HG03135 (cell line): Measurements from ENCODE around the gene CDC37L1.
A peak's percentile ranks its signal among the peaks of the same experiment; 100 is the strongest.
"Not testable (repeated sequence)": the region's sequence is repeated elsewhere in the genome, so short reads cannot be mapped to it uniquely, and the experiment has no call there.

Experiments
- ATAC-seq: cut with Tn5 transposase; IDR thresholded peaks from one replicate; pipeline ENCODE4 v1.9.1; 2021; ENCODE audit warnings: mild to moderate bottlenecking, moderate library complexity; ENCODE audit not compliant: unreplicated experiment

CDC37L1 gene

DNA sequence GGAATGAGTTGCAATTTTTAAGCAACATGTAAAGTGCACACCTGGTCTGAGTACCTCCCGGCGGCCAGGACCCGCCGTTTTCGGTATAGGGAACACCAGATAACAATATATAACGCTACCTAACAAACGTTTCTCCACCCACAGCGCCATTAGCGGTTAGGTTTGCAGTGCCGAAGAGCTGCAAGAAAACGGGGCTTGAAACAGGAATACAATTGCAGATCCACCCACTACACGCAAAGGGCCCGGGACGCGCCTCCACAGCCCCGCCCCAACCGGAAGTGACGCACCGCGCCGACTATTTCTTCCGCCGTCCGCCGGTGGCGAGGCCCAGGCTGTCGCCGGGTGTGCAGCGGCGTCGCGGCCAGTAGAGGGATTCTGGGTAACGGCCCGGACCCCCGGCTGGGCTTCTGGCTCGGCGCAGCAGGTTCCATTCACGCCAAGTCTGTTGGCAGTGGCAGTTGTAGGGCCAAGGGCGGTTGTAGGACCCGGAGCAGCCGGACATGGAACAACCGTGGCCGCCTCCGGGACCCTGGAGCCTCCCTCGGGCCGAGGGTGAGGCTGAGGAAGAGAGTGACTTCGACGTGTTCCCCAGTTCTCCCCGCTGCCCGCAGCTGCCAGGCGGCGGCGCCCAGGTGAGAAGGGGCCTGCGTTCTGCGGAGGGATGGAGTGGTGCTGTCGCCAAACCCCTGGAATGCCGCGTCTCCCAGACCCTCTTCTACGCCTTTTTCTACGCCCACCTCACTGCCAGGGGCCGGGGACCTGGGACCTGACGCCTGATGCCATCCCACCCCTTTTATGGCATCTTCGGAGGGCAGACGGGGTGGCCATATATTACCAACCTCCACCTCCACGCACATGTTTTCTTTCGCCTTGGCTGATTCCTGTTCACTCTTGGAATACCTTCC is at the start of gene CDC37L1:
TSS of gene CDC37L1 (plus strand) at position 302 of the 905 bp plus-strand sequence. CDS start at position 501, 199 bp downstream.
- peak; percentile 96 for ATAC-seq

DNA sequence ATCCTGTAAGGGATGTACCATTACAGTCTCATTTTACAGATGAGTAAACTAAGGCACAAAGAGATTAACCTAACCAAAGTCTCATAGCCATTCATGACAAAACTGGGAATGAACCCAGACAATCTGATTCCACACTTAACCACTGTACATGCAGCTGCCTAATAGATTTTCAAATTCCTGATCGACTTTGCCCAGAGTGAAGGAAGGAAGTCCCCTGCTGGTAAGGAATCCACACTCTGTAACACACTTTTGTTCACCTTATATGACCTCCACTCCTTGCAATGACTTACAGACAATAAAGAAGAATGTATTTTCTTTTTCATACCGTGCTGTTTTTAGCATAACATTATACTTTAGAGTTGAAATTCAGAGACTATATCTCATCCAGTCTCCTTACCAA is 48.5 kb upstream of the CDC37L1 start:
- ATAC-seq, result no peak

DNA sequence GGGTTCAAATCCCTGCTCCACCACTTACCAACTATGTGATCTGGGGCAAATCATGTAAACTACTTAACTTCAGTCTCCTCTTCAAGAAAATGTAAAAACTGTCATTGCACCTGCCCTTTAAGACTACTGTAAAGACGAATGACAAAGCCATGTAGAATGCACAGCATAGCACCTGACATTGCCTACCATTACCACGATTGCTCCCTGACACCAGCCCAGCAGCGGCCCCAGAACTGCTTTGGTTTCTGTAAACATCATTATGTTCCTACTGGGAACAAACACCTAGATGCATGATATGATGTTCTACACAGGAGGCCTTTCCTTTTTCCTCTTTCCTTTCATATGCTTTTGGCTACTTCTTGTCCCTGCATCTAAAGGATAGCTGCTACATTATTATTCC is 40.4 kb upstream of the CDC37L1 start:
- ATAC-seq, result no peak

DNA sequence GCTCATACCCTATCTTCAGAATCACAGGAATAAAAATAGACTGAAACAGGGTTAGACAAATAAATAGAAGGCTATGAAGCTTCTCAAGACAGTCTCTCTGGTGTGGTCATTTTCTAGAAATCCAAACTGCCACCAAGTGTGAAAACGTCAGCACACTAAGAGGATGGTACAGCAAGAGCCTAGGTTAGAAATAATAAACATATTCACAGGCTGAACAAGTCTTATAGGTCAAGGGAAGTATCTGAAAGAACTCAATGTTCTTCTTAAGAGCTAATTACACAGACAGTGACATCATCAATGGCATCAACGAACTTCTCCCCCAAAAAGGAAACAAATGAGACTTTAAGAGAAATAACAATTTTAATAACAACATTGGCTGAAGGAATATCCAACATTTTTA is 39.9 kb upstream of the CDC37L1 start:
- ATAC-seq, result no peak

DNA sequence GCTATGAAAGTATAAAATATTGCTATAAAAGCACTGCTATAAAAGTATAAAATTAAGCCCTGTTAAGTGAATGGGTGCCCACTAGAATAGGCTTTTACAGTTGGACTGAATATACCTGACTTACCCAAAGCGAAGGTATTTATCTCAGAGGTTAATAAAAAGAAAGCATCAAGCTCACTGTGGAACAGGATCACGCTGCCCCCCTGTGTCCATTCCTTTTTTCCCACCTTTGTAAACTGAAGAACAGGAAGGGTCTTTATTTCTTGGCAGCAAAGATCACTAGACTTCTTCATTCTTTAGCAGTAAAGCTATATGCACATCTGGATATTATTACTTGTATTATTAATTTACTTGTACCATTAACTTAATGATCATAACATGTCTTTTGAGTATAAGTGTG is 39.3 kb upstream of the CDC37L1 start:
- no peak for ATAC-seq

DNA sequence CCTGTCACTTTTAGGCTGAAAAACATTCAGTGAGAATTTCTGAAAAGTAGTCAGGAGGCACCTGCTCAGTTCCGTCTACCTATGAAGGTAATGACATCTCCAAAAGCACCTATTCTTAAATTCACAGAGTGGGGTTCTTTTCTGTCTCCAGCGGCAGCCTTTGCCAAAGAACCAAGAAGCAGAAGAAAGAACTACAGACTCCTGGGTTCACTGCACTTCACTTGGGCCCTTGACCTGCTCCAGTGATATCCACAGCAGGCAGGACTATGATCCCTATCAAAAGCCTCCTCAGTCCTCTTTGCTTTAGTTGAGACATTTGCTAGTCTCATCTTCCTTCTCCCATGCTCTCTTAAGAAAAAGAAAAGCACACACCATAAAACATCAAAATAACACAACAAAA is 37.0 kb upstream of the CDC37L1 start:
- ATAC-seq, result no peak

DNA sequence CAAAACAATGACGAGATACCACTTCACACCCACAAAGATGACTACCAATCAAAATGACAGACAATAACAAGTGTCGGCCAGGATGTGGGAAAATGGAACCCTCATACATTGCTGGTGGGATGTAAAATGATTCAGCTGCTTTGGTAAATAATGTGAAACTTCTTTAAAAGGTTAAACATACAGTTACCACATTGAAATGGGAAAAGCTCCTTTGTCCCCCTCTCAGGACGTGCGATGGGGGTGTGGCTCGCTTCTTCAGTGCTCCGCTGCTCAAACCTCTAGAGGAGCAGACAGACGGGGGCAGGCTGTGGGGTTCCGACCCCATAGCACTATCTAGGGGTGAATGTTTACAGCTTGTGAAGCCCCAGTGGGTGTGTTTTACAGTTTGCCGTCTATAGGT is 25.3 kb upstream of the CDC37L1 start:
- no peak for ATAC-seq

DNA sequence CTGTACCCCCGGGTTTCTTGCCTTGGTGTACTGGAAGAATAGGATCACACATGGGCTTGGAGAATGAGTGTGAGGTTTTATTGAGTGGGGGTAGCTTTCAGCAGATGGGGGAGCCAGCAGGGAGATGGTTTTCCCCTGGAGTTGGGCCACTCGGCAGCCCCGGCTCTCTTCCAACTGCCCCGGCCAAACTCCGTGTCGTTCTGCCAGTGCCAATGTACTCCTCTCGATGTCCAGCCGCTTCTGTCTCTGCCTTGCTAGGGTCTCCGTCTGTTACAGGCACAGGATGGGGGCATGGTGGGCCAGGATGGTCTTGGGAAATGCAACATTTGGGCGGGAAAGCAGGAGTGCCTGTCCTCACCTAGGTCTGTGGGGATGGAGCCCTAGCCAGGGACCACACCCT is 24.8 kb upstream of the CDC37L1 start:
- ATAC-seq, result no peak

DNA sequence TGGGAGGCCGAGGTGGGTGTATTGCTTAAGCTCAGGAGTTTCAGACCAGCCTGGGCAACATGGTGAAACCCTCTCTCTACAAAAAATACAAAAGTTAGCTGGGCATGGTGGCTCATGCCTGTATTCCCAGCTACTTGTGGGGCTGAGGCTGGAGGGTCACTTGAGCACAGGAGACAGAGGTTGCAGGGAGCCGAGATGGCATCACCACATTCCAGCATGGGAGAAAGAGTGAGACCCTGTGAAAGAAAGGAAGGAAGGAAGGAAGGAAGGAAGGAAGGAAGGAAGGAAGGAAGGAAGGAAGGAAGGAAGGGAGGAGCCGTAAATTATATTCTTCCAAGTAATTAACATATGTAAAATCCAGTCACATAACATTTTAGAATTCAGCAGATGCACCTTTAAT is 23.2 kb upstream of the CDC37L1 start:
- ATAC-seq, result not testable (repeated sequence)

DNA sequence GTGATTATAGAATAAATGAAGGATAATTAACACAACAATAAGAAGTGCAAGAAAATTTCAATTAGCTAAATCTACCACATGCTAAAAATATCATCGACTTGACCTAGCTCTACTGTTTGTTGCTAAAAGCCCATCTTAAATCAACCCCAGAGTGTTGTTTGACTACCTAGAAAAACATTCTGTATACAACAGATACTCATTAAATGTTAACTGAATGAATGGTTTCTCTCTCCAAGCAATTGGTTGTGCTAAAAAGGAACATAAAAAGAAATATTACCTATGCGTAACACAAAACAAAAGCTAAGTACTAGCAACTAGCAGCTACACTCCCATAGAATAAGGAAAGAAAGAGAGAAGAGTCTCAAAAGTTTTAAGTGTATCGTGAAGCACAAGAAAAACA is 22.7 kb upstream of the CDC37L1 start:
- ATAC-seq, result no peak

DNA sequence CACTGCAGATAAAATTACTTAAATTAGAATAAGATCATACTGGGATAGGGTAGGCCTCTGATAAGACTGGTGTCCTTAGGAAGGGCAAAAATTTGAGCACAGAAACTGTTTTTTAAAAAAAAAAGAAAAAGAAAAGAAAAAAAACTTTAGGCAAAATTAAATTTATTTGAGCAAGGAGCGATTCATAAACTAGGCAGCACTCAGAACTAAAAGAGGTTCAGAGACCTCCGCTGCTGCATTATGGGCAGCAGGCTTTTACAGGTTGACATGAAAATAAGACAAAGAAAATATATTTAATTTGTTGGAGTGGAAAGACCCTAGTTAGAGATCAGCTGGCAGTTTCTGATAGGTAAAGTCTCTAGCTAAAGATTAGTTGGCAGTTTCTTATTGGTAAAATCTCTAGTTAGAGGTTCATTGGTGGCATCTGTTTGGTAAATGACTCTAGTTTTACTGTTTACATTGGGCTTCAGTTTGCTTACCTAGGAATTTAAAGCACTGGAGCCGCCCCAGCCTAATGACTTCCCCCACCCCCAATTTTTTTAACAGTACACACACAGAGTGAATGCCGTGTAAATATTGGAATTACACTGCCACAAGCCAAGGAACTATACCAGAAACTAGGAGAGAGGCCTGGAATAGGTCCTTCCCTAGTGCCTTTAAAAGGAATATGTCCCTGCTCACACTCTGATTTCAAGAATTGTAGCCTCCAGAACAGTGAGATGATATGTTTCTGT is 21.8 kb upstream of the CDC37L1 start:
- no peak for ATAC-seq

DNA sequence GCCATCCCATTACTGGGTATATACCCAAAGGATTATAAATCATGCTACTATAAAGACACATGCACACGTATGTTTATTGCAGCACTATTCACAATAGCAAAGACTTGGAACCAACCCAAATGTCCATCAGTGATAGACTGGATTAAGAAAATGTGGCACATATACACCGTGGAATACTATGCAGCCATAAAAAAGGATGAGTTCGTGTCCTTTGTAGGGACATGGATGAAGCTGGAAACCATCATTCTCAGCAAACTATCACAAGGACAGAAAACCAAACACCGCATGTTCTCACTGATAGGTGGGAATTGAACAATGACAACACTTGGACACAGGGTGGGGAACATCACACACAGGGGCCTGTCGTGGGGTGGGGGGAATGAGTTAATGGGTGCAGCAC is 18.7 kb upstream of the CDC37L1 start:
- not testable (repeated sequence) for ATAC-seq

DNA sequence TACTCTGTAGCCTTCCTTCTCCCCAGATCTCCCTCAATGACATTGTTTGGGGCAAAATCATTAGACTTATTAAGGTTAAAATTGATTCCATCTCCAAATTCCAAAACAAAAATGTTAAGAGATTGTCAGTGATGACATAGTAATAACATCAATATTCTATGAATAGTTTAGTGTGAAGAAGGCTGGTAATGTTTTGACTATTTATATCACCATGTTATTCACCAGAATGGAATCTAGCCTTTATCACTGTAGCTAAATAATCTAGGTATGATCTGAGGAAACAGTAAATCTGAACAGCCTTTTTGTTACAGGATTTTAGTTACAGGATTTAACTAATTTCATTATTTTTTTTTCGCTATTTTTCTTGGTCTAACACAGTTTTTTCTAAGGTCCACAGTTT is 18.2 kb upstream of the CDC37L1 start:
- no peak for ATAC-seq

DNA sequence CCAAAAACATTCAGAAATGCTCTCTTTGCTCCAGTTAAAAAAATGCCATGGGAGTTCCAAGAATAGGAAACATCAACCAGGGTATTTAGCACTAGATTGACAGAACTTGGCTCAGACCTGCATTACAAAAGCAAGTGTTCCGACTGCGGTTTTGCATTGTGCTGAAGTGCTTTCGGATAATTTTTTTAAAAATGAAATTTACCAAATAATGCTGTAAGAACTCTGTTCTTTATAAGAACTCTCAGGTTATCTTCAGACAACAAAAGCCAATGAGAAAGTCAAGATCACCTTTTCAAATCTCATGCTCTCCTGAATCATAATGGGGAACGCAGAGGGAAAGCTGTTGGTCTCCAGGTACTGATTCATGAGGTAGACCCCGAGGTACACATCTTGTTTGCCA is 17.8 kb upstream of the CDC37L1 start:
- no peak for ATAC-seq

DNA sequence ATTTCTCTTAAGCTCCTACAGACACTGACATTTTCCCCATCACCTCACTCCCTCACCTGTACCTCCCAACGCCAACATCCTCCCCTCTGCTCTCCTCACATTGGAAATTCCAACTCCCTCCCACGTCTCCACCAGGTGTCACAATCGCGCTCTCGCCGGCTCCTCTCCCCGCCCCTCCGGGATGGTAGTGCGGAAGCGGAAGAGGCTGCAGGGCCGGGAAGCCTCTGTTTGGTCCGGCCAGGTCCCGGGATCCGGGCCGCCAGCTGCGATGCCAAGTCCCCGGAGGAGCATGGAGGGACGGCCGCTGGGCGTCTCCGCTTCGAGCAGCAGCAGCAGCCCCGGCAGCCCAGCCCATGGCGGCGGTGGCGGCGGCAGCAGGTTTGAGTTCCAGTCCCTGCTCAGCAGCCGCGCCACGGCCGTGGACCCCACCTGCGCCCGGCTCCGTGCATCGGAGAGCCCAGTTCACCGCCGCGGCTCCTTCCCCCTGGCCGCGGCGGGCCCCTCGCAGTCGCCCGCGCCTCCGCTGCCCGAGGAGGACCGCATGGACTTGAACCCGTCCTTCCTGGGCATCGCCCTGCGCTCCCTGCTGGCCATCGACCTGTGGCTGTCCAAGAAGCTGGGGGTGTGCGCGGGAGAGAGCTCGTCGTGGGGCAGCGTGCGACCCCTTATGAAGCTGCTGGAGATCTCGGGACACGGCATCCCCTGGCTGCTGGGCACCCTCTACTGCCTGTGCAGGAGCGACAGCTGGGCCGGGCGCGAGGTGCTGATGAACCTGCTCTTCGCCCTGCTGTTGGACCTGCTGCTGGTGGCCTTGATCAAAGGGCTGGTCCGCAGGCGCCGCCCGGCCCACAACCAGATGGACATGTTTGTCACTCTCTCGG is 17.0 kb upstream of the CDC37L1 start, which contains the start of gene PLPP6:
TSS of gene PLPP6 (plus strand) at position 187 of the 881 bp plus-strand sequence. CDS start at position 269, 82 bp downstream.
- ATAC-seq, result peak; percentile 84

DNA sequence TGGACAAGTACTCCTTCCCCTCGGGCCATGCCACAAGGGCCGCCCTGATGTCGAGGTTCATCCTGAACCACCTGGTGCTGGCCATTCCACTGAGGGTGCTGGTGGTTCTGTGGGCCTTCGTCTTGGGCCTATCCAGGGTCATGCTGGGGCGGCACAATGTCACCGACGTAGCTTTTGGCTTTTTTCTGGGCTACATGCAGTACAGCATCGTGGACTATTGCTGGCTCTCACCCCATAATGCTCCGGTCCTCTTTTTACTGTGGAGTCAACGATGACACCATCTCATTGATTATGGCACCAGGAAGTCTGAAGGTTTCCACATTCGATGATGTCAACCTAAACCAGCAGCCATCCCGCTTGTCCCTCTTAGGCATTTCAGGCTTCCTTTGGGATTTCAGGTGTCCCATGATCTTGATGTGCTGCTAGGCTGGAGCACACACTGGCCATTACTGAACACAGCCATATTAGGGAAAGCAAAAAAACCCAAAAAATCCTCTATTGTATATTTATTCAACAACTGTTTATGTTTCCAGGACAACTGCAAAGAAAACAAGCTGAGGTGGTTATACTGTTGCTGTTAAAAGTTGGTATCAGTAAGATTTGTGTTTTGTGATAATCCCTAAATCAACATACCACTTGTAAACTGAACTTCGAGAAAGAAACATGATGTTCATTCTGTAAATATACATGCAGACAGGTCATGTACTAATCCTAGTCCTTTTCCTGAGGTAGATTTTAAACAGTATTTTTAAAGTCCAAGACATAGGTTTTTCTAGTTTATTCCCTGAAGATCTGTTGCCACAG is 16.2 kb upstream of the CDC37L1 start:
- ATAC-seq, result peak; percentile 1

DNA sequence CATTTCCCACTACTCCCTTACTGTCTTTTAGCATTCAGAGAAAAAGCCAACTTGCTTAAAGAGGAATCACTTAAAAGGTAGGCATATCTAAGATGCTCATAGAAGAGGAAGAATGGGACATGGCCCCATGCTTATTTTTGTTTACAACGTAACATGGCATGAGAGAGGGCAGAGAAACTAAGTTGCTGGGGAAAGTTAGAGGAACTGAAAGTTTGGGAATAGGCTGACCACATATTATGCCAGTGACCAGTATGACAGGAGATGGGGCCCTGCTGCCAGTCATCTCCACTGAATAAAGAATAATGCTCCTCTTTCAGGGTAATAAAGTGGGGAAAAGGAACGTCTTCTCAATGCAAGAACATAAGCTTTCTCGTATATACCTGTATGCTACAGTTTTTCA is 15.4 kb upstream of the CDC37L1 start:
- no peak for ATAC-seq

DNA sequence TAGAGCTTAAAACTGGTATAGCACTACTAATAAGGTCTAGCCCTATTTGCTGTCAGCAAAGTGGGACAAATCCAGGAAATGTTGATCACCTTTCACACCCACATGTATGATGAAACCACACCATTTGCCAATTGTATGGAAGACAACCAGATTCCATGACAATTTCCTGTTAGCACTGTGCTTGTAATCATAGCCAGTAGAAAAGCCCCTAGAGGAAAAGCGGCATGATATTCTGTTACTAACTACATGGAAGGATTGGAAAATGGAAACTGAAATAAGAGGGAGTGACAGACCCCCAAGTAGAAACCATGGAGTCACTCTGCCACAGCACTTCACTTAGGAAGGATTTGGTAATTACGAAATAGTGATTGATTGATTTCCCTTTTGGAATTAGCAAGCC is 14.0 kb upstream of the CDC37L1 start:
- ATAC-seq, result no peak

DNA sequence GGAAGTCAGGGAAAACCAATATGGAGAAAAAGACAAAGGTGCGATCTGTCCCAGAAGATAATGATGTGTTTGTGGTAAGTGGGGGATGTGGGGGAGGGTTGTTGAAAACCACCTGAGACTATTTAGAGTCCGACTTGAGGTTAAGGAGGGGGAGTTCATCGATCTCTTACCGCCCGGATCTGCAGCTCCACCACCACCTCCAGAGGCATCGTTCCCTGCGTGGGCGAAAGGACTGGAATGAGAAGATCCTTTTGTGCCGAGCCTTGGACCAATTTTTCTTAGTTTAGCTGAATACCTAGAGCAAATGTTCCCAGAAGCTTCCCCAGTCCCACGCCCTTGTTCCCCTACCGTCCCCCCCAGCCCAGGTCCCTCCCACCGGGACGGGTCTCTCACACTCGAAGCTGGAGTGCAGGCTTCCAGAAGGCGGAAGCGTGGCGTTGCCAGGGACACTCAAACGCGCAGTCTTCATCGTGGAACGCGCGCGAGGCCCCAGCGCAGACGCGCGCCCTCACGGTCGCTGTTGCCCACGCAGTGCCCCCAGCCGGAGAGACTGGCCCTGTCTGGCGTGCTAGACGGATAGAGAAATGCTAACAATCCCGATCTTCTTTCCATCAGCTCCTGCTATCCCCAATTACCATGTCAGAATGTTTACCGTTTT is 13.2 kb upstream of the CDC37L1 start, which contains the start of gene SPATA6L:
TSS of gene SPATA6L (minus strand) at position 439 of the 658 bp plus-strand sequence. CDS start at position 209, 230 bp downstream.
- no peak for ATAC-seq

DNA sequence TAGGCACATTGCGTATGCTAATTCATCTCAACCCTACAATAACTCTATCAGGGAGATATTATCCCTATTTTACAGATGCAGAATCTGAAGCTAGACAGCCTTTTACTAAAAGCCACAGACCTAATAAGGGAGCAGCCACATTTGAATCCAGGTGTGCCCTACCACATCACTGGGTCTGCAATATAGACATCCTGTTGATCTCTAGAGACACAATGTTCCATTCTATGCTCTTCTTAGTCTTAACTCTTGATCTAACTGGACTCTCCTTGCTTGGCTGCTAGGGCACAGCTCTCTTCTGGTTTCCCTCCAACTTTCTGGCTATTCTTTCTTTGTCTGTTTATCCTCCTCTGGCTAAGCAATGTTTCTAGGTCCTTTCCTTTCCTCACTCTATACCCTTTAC is 11.7 kb upstream of the CDC37L1 start:
- ATAC-seq, result no peak
